ENCODE measurements around the gene XCL2. TPM values are rescaled to one million over a fixed set of nuclear protein-coding genes. Genes with fewer than 3 reads are reported as not detected.

The XCL2 gene
- total and polyA plus RNA-seq, 10 of the 15 experiments (the other 5 are each of a cell fraction or from before 2014, with no cell fraction given), result 0.50 to 299 (median 4.8) TPM

DNA sequence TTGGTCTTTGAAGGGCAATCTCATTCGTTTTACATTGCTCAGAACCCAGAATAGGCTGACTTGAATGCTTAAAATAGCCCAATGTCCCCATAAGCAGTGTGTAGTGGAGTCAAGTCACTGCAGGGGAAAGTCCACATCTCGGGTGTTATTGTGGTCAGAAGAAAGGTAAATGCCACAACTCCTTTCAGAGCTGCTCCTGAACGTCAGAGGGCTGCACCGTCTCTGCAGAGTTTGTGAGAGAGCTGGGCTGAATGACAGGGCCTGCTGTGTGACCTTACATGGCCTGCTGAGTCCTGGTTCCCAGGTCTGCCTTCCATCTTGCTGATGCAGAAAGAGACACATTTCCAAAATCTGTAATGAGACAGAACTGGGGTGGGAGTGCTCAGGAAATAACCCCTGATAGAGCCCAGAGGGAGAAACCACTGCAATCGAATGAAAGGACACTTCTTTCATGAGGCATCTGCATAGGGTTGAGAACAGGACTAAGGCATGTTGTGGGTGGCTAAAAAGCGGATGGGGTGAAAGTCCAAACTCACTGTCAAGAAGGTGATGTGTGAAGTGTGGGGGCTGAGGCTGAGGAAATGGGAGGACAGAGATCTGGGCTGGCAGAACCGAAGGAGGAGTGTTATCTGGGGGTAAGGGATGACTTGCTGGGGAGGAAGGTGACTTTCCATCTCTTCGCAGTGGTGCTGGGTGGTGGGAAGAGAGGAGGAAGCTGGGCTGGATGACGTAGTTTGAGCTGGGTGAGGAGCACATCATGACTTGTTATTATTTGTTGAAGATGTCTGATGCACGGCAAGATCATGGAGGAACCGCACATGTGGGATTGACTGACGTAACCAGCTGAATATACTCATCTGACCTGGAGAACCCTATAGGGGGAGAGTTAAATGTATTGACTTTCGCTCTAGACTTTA lies 33.7 kb downstream of the XCL2 start (continued):
- no peak for TF ChIP-seq STAT1 (conservative IDR thresholded peaks at IDR 0.05)
- no peak for TF ChIP-seq POLR2AphosphoS2 (IDR thresholded peaks at IDR 0.05; ENCODE audit: low read depth, low read length)
- TF ChIP-seq ZNF687 (IDR thresholded peaks at IDR 0.05), result no peak; the same call in none of the 2 replicates
- no peak for TF ChIP-seq USF1 (IDR thresholded peaks at IDR 0.05; ENCODE audit: borderline replicate concordance, extremely low read length, insufficient read depth, low read depth, low read length)
